ENCODE data around the gene MECR.
A peak's percentile ranks its signal among the peaks of the same experiment; 100 is the strongest.

Gene MECR

DNA sequence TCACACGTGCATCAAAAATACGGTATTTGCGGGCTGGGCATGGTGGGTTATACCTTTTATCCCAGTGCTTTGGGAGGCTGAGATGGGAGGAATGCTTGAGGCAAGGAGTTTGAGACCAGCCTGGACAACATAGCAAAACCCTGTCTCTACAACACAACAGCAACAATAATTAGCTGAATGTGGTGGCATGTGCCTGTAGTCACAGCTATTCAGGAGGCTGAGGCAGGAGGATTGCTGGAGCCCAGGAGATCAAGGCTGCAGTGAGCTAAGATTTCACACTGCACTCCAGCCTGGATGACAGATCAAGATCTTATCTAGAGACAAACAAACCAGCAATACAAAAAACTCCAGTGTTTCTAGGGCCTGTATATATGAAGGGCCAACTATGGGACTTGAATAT lies 36.2 kb upstream of the MECR start:
- Histone ChIP-seq H3K27ac (no peak overlapping the region), H3K36me3 (peaks cover 0 to 4% (median 0%) of the 10 kb centered on the region in 3 donors), H3K4me3 (no peak overlapping the region), H3K9me3 (no peaks in the 10 kb centered on the region), H3K4me1 (peaks cover 0 to 10% (median 9%) of the 10 kb centered on the region in 4 donors), H3K27me3 (no peaks in the 10 kb centered on the region)
- intact Hi-C loops (cut with DNase I; ENCODE audit: low total_unique reads), result no loop called here
- TF ChIP-seq, protein P1, sequence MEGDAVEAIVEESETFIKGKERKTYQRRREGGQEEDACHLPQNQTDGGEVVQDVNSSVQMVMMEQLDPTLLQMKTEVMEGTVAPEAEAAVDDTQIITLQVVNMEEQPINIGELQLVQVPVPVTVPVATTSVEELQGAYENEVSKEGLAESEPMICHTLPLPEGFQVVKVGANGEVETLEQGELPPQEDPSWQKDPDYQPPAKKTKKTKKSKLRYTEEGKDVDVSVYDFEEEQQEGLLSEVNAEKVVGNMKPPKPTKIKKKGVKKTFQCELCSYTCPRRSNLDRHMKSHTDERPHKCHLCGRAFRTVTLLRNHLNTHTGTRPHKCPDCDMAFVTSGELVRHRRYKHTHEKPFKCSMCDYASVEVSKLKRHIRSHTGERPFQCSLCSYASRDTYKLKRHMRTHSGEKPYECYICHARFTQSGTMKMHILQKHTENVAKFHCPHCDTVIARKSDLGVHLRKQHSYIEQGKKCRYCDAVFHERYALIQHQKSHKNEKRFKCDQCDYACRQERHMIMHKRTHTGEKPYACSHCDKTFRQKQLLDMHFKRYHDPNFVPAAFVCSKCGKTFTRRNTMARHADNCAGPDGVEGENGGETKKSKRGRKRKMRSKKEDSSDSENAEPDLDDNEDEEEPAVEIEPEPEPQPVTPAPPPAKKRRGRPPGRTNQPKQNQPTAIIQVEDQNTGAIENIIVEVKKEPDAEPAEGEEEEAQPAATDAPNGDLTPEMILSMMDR (IDR thresholded peaks at IDR 0.05), result no peak
- no peak for DNase-seq

DNA sequence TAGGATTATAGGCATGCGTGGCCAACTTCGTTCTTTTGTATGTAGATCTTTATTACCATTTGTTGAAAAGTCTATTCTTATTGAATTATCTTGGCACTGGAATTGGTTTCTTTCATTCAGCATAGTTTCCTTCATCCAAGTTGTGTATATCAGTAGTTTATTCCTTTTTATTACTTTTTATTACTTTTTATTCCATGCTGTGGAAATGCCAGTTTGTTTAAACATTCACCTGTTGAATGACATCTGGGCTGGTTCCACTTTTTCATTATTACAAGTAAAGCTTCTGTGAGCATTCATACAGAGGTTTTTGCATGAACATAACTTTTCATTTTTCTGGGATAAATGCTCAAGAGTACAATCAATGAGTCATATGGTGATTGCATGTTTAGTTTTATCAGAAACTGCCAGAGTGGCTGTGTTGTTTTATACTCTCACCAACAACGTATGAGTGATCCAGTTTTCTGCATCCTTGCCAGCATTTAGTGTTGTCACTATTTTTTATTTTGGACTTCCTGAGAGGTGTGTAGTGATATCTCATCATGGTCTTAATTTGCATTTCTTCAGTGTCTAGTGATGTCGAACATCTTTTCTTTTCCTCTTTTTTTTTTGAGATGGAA lies 34.1 kb upstream of the MECR start:
- Histone ChIP-seq H3K4me3 (no peak overlapping the region), H3K27me3 (no peaks in the 10 kb centered on the region), H3K4me1 (peaks cover 0 to 5% (median 5%) of the 10 kb centered on the region in 4 donors), H3K27ac (no peak overlapping the region), H3K9me3 (no peaks in the 10 kb centered on the region), H3K36me3 (peaks cover 0 to 5% (median 4%) of the 10 kb centered on the region in 3 donors)
- no peak for DNase-seq
- intact Hi-C loops (cut with DNase I; ENCODE audit: low total_unique reads), result no loop called here
- TF ChIP-seq, protein P1 (IDR thresholded peaks at IDR 0.05), result no peak

DNA sequence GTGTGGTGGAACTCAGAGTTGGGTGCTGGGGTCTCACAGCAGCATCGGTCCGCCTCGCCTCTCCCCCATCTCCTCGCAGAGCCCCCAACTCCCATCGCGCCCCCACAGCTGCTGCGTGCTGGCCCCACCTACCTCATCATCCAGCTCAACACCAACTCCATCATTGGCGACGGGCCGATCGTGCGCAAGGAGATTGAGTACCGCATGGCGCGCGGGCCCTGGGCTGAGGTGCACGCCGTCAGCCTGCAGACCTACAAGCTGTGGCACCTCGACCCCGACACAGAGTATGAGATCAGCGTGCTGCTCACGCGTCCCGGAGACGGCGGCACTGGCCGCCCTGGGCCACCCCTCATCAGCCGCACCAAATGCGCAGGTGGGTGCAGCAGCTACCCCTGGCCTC lies 29.8 kb upstream of the MECR start:
- no peaks in the 10 kb centered on the region for H3K9me3 ChIP-seq
- intact Hi-C loops (cut with DNase I; ENCODE audit: low total_unique reads), result no loop called here
- no peaks in the 10 kb centered on the region for H3K27me3 ChIP-seq
- H3K4me1 ChIP-seq, result peaks cover 0 to 26% (median 20%) of the 10 kb centered on the region in 4 donors
- peak in 1 of 2 donors; percentile 59 for DNase-seq
- H3K4me3 ChIP-seq, result no peak overlapping the region
- peaks cover 0 to 5% (median 4%) of the 10 kb centered on the region in 3 donors for H3K36me3 ChIP-seq
- H3K27ac ChIP-seq, result no peak overlapping the region
- TF ChIP-seq, protein P1 (IDR thresholded peaks at IDR 0.05), result no peak

DNA sequence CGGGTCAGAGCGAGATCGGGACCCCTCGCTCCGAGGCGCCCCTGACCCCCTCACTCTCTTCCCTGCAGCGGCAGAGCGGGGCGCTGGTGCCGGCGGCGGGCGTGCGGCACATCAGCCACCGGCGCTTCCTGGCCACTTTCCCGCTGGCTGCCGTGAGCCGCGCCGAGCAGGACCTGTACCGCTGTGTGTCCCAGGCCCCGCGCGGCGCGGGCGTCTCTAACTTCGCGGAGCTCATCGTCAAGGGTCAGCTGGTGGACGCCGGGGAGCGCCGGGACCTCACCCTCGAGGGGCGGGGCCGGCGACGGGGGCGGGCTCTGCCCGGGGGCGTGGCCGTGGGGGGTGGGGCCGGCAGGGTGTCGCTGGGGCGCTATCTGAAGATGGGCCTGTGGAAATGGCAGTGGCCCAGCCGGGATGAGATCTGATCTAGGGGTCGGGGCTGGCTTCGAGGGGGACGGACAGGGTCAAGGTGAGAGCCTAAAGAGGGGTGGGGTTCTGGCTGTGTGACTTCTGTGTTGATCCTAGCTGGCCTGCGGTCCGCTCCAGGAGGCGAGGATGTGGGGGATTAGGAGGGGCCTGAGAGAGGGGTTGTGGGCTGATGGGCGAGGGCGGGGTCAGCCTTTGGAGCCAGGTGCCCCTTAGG lies 29.2 kb upstream of the MECR start:
- Histone ChIP-seq H3K4me1 (peaks cover 0 to 26% (median 20%) of the 10 kb centered on the region in 4 donors), H3K27ac (no peak overlapping the region), H3K27me3 (no peaks in the 10 kb centered on the region), H3K9me3 (no peaks in the 10 kb centered on the region), H3K36me3 (peaks cover 0 to 5% (median 4%) of the 10 kb centered on the region in 3 donors), H3K4me3 (peak overlapping the region; percentile 45 to 54)
- intact Hi-C loops (cut with DNase I; ENCODE audit: low total_unique reads), result loop anchor here (5.0 kb wide), 1 partner anchor 213 kb away; no protein-coding TSS in a partner anchor
- TF ChIP-seq, protein P1 (IDR thresholded peaks at IDR 0.05), result no peak
- peak in 1 of 2 donors; percentile 69 for DNase-seq

DNA sequence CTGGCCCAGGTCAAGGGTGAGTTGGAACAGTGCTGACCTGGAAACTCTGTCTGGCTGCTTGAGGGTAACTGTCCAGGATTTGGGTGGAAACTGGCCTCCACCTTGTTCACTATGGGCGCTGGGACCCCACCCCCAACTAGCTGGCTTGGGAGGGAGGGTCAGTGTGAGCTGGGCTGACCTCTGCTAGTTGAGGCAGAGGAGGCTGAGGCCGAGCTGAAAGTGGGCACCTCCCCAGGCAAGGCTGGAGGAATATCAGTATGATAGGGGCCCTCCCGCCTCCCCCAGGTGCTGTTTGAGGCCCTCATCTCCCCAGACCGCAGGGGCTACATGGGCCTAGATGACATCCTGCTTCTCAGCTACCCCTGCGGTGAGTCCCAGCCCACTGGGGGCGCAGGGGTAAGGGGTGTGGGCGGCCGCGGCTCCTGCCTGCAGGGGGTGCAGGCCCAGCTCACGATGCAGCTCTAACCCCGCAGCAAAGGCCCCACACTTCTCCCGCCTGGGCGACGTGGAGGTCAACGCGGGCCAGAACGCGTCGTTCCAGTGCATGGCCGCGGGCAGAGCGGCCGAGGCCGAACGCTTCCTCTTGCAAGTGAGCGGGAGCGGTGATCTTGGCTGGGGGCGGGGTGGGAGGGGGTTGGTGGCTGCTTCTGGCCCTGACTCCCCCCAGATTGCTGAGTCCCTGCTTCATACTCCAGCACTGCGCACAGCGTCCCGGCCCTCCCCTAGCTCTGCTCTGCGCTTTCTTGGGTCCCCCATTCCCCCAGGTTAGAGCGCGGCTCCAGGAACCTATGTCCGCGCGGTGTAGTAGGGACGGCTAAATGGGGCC lies 28.5 kb upstream of the MECR start:
- H3K4me1 ChIP-seq, result peaks cover 0 to 26% (median 20%) of the 10 kb centered on the region in 4 donors
- TF ChIP-seq, protein P1 (IDR thresholded peaks at IDR 0.05), result no peak
- H3K36me3 ChIP-seq, result peaks cover 0 to 5% (median 4%) of the 10 kb centered on the region in 3 donors
- peak in 1 of 2 donors; percentile 63 for DNase-seq
- peak overlapping the region; percentile 45 to 54 for H3K4me3 ChIP-seq
- intact Hi-C loops (cut with DNase I; ENCODE audit: low total_unique reads), result loop anchor here (5.0 kb wide), 1 partner anchor 212 kb away; no protein-coding TSS in a partner anchor
- no peaks in the 10 kb centered on the region for H3K27me3 ChIP-seq
- no peak overlapping the region for H3K27ac ChIP-seq
- no peaks in the 10 kb centered on the region for H3K9me3 ChIP-seq

Measured in tibial artery (tissue), 4 donors.